Mesothelial cell of epicardium (in vitro differentiated cells): ENCODE data around the gene TWNK. TPM values are rescaled to one million over a fixed set of nuclear protein-coding genes. Genes with fewer than 3 reads are reported as not detected.

ENCODE experiments used
- DNase-seq, 2 experiments: peaks; one replicate each; pipeline ENCODE4 v3.0.0; 2021; ENCODE audit warnings: low spot score in 2 of 2; ENCODE audit not compliant: unreplicated experiment in 2 of 2
- H3K27ac Mint-ChIP-seq: 2 replicates; pipeline ENCODE4 v1.8.0; 2021; ENCODE audit warnings: mixed read lengths
- H3K27me3 Mint-ChIP-seq: 2 replicates; pipeline ENCODE4 v1.8.0; 2021; ENCODE audit warnings: low read depth, mixed read lengths
- H3K36me3 Mint-ChIP-seq: 2 replicates; pipeline ENCODE4 v1.8.0; 2021; ENCODE audit warnings: mixed read lengths
- H3K4me1 Mint-ChIP-seq: 2 replicates; pipeline ENCODE4 v1.8.0; 2021; ENCODE audit warnings: mixed read lengths
- H3K4me3 Mint-ChIP-seq: 2 replicates; pipeline ENCODE4 v1.8.0; 2021; ENCODE audit warnings: mild to moderate bottlenecking, moderate library complexity, mixed read lengths
- H3K9me3 Mint-ChIP-seq: 2 replicates; pipeline ENCODE4 v1.8.0; 2021; ENCODE audit warnings: mixed read lengths
- total RNA-seq: library from RNA; stranded (reverse); gene quantifications from 3 replicates; pipeline ENCODE4 v1.2.1, GENCODE V29; 2021
- TF ChIP-seq, protein P1 (sequence below): fragments of 200-600 bp; sonication (generic); IDR thresholded peaks from one replicate; pipeline ENCODE4 v1.5.0; 2021; ENCODE audit warnings: antibody characterized with exemption; ENCODE audit not compliant: unreplicated experiment

TWNK gene
- 11.7 to 13.9 TPM (median 12.4 TPM) in 3 replicates for total RNA-seq

DNA sequence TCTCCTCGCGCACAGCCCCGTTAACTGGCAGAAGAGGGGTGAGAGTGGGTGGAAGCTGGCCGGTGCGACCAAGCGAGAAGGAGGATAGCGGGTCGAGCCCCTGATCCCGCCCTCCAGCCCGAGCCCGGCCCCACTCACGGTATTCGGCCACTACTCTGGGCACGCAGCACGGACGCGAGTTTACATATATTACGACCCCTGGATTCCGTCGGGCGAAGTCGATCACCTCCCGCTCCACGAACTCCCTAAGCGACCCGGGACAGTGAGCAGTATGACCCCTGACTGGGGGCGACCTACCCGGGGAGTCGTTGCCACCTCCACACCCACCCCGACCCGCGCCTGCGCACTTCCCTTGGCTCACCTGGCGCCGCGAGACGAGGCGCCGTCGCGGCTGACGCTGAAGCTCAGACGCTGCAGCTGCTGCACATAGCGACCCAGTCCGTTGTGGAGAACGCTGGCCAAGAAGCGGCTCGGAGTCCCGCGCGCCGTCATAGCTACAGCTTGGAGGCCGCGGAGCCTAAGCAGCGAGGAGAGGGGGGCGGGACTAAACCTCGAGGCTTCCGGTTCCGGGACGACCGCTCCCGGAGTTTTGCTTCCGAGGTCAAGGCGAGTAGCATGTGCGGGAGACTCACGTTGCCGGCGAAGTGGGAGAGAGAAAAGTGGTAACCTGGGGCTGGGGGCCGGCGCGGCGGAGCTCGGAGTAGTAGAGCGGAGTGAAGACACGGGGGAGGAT is at the start of gene TWNK, which contains the start of gene MRPL43:
TWNK (plus strand) TSS at position 592 of the 733 bp plus-strand sequence. CDS start 668 bp downstream, outside the sequence.
MRPL43 (minus strand) TSS at position 546 of the 733 bp plus-strand sequence; CDS start at position 492, 54 bp downstream.
- peak in 1 of 2 experiments; percentile 84 for DNase-seq

DNA sequence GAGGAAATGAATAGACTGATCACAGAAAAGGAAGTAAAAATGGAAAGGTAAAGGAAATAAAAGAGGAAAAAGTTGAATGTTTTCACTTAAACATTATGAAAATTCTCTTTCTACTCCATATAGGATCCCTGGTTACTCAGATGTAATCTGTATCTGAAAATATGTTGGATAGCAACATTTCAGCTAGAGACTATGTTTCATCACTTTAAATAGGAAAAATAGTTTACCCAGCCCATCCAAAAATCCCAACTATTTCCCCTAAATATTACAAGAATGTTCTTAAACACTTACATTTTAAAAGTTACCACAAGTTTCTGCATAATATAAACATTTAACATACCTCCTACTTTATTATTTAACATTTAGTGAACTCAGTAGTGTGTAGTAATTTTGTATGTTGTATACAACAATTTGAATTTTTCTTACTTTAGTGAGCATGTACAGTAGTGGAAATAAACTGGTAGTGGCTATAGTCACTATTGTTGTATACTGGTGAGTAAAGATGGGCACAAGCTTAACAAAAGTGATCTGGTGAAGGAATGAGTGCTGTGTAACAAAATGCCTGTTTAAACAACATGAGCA is 47.5 kb upstream of the TWNK start:
- DNase-seq = no peak
- Mint-ChIP-seq H3K27me3 (no peaks in the 10 kb centered on the region), H3K27ac (no peak overlapping the region), H3K36me3 (peaks cover 38% of the 10 kb centered on the region), H3K4me3 (no peak overlapping the region), H3K4me1 (no peaks in the 10 kb centered on the region), H3K9me3 (no peaks in the 10 kb centered on the region)
- TF ChIP-seq, protein P1, sequence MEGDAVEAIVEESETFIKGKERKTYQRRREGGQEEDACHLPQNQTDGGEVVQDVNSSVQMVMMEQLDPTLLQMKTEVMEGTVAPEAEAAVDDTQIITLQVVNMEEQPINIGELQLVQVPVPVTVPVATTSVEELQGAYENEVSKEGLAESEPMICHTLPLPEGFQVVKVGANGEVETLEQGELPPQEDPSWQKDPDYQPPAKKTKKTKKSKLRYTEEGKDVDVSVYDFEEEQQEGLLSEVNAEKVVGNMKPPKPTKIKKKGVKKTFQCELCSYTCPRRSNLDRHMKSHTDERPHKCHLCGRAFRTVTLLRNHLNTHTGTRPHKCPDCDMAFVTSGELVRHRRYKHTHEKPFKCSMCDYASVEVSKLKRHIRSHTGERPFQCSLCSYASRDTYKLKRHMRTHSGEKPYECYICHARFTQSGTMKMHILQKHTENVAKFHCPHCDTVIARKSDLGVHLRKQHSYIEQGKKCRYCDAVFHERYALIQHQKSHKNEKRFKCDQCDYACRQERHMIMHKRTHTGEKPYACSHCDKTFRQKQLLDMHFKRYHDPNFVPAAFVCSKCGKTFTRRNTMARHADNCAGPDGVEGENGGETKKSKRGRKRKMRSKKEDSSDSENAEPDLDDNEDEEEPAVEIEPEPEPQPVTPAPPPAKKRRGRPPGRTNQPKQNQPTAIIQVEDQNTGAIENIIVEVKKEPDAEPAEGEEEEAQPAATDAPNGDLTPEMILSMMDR = no peak

More for the DNA sequence above, at the start of gene TWNK, which contains the start of gene MRPL43:
- peak within 1 kb of the TSS; percentile 97 for H3K27ac Mint-ChIP-seq
- peak within 1 kb of the TSS; percentile 97 for H3K4me3 Mint-ChIP-seq
- no peaks in the 10 kb centered on the region for H3K27me3 Mint-ChIP-seq
- peaks cover 14% of the 10 kb centered on the region for H3K36me3 Mint-ChIP-seq
- TF ChIP-seq, protein P1 = no peak
- no peaks in the 10 kb centered on the region for H3K9me3 Mint-ChIP-seq
- H3K4me1 Mint-ChIP-seq = peaks cover 24% of the 10 kb centered on the region

DNA sequence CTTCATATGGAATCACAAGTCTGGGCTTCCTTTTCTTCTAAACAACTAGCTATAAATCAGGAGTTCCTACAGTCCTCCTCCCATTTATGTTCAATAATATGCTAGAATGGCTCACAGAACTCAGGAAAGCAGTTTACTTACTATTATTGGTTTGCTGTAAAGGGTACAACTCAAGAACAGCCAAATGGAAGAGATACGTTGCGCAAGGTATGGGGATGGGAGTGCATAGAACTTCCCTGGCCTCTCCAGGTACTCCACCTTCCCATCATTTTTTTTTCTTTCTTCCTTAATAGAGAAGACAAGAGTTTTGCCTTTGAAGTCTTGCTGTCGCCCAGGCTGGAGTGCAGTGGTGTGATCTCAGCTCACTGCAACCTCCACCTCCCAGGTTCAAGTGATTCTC is 45.1 kb upstream of the TWNK start:
- Mint-ChIP-seq H3K27me3 (no peaks in the 10 kb centered on the region), H3K4me1 (no peaks in the 10 kb centered on the region), H3K4me3 (no peak overlapping the region), H3K9me3 (no peaks in the 10 kb centered on the region), H3K27ac (no peak overlapping the region), H3K36me3 (peaks cover 44% of the 10 kb centered on the region)
- TF ChIP-seq, protein P1 = no peak
- no peak for DNase-seq

DNA sequence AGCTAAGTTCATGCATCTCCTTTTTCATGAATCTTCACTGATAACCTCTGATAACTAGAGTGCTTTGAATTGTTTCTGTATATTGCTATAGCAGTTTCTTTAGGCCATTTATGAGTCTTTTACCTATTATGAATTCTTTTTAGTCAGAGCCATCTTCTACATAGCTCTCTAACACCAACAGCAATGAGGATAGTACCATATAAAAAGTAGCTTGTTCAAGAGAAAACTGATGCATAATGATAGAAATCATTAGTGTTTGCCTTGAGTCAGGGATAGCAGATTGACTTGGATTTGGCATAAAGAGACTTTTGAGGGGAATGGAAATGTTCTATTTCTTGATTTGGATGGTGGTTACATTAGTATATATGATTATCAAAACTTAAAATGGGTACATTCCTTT is 43.8 kb upstream of the TWNK start:
- no peaks in the 10 kb centered on the region for H3K9me3 Mint-ChIP-seq
- TF ChIP-seq, protein P1 = no peak
- no peaks in the 10 kb centered on the region for H3K4me1 Mint-ChIP-seq
- peaks cover 44% of the 10 kb centered on the region for H3K36me3 Mint-ChIP-seq
- DNase-seq = no peak
- H3K4me3 Mint-ChIP-seq = no peak overlapping the region
- H3K27ac Mint-ChIP-seq = no peak overlapping the region
- no peaks in the 10 kb centered on the region for H3K27me3 Mint-ChIP-seq

DNA sequence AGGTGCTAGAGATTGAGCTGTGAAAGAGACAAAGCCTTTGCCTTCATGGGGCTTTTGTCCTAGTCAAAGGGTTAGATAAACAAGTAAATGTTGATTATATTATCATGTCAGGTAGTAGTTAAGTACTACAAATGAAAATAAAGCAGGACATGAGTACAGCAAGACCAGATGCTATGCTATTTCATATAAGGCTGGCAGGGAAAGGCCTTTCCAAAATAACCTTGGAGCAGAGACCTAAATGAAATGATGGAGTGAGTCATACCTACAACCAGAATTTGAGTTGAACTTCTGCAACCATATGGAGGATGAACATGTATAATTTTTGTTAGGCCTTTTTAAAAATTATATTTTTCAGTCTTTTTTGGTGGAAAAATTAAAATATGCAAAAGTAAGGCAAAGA is 41.6 kb upstream of the TWNK start:
- Mint-ChIP-seq H3K36me3 (peaks cover 37% of the 10 kb centered on the region), H3K9me3 (no peaks in the 10 kb centered on the region), H3K27me3 (no peaks in the 10 kb centered on the region), H3K27ac (no peak overlapping the region), H3K4me1 (no peaks in the 10 kb centered on the region), H3K4me3 (no peak overlapping the region)
- DNase-seq = no peak
- TF ChIP-seq, protein P1 = no peak
